NCI-H82 treated with DMSO at 0.1 percent for 48 hours (cell line): ENCODE data around the gene C19orf81.
A peak's percentile ranks its signal among the peaks of the same experiment; 100 is the strongest.

ENCODE experiments used
- DNase-seq: peaks from one replicate; lab custom pipeline; 2025; ENCODE audit not compliant: unreplicated experiment; lab: John Stamatoyannopoulos, UW

C19orf81 gene

DNA sequence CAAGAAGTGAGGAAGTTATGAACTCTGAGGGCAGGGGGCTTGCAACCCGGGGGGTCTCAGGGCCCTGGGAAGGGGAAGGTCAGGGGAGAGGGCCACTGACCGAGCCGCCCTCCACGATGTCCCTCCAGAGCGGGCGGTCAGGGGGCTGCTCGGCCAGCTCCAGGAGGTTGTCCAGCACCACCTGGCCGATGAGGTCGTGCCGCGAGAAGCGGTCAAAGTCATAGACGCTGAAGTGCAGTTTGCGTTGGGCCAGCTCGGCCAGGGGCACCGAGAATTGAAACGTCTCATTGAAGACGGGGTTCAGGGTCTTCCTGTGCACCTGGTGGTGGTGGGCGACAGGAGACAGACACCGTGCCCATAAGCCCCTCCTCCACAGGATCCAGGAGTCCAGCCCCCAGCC is 20.1 kb upstream of the C19orf81 start:
- DNase-seq = no peak

DNA sequence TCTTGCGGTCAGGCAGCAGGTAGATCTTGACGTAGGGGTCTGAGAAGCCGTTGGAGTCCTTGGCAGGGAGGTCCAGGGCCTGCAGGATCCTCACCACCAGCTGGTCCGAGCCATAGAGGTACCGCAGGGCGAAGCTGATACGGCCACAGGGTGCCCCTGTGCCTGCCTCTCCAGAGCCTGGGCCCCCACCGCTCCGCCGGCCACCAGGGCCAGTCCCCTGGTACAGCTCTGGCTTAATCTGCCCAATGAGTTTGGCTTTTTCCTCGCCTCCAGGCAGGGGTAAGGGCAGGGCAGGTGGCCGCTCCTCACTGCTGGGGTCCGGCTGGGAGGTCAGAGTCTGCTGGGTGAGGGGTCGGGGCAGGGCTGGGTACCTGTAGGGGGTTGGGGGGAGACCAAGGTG is 19.4 kb upstream of the C19orf81 start:
- DNase-seq = no peak

DNA sequence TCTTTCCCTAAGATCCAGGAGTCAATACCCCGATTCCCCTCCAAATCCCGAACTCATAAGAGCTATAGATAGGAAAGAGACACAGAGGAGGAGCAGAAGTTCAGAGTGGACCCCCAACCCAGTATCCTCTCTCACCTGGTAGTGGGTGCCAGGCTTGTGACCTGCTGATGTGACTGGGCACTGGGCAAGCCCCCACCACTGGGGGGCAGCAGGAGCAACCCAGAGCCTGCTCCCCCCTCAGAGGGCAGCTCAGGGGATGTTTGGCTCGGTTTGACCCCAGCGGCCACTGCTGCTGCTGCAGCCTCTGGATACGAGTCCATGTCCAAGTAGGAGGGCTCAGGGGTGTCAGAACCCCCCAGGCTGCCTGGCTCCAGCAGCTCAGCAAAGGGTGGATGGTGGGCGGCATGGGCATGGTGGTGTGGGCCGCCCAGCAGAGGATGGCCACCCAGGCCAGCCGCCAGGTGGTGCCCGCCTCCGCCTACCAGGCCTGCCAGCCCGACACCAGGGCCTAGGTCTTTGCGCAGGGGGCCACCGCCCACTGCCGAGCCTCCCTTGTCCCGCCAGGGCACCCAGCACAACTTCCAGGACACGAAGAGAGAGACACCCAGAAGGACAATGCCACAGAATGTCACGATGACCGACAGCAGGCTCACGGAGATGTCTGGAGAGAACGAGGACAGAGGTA is 17.0 kb upstream of the C19orf81 start:
- no peak for DNase-seq

- DNase-seq = no peak
Observed at GRCh38 chr19:50633359-50633758, 15.9 kb upstream of the C19orf81 start.

DNA sequence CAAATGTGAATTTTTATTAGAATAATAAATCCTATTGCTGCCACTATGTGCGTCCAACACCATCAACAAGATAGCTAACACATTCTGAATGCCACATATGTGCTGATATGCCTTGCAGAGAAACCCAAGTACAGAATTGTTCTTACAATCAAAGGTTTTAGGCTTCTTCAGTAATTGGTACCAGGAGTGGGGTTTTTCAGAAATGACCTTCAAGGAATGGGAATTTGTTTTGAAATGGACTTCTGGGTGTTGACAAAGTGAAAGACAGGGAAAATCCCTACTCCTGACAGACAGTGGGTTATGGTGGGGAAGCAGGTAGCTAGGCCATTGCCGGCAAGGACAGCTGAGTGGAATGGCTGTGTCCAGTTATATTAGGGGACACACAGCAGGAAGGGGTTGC is 15.3 kb upstream of the C19orf81 start:
- DNase-seq = no peak

GRCh38 chr19:50636317-50637085 is 12.7 kb upstream of the C19orf81 start:
- DNase-seq = no peak

DNA sequence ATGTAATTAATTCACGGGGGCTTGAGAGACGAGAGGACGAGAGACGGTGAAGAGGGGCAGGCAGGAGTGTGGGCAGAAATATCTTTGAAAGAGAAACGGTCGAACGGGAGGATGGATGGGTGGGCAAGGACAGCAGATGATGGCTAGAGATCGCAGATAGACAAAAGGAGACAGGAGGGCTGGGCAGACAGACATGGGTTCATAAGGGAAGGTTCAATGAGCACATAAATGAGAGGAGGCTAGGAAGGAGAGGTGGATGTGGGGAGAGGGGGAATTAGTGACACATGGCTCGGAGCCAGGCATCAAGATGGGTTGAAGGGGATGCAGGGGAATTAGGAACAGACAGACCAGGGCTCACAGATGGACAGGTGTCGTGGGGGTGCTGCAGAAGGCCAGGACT is 10.6 kb upstream of the C19orf81 start:
- DNase-seq = no peak

- DNase-seq = no peak
Observed at GRCh38 chr19:50639121-50640112, 9.8 kb upstream of the C19orf81 start, which contains the start of gene SYT3. Gene SYT3 (minus strand): TSS chr19:50639881. CDS start chr19:50637411, 2,470 bp downstream.

GRCh38 chr19:50640368-50640767 is 8.9 kb upstream of the C19orf81 start:
- no peak for DNase-seq

- DNase-seq = no peak
Observed at GRCh38 chr19:50644315-50644915, 4.8 kb upstream of the C19orf81 start.

- no peak for DNase-seq
Observed at GRCh38 chr19:50645107-50645506, 4.1 kb upstream of the C19orf81 start.

GRCh38 chr19:50646074-50646807 is 3.0 kb upstream of the C19orf81 start:
- no peak for DNase-seq

DNA sequence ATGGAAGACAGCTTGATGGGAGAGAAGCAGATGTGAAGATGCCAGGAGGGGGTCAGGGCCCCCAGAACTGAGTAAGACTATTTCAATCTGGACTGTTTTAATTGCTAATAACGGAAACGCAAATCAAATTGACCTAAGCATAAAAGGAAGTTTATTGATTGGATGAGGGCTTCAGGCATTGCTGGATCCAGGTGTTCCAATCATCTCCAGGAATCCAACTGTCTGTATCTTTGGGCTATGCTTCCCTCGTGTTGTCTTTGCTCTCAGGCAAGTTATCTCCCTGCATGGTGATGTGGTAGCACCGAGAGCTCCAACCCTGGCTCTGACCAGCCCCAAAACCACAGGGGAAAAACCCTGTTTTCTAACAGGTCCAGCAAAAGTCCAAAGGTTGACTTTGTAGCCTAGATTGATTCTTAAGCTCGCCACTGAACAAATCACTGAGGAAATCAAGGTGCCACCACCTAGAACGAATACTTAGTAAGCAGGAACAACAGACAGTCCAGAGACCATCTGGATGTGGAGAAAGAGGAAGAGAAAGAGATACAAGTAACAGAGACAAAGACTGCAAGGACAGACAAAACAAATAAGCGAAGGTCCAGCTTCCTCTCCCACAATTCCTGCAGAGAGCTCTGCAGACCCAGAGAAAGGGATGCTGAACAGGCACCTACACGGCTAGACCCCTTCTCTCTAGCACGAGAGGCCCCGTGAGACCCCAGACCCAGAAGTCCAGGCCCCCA is 1.2 kb upstream of the C19orf81 start:
- DNase-seq = no peak

DNA sequence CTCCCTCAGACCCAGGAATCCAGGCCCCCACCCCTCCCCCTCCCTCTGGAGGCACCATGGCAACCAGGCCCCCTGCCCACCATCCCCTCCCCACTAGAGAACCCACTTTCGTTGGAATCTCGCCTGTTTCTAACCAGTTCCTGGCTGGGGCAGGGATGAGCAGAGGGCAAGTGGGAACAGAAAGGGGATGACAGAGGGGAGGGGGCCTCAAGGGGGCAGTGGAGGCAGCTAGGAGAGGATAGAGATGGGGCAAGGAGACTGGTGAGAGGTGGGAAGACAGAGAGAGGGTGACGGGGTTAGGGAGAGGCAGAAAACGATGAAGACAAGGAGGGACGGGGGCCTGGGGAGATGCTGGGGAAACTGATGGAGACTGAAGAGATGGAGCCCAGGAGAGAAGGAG is 586 bp upstream of the C19orf81 start:
- no peak for DNase-seq

DNA sequence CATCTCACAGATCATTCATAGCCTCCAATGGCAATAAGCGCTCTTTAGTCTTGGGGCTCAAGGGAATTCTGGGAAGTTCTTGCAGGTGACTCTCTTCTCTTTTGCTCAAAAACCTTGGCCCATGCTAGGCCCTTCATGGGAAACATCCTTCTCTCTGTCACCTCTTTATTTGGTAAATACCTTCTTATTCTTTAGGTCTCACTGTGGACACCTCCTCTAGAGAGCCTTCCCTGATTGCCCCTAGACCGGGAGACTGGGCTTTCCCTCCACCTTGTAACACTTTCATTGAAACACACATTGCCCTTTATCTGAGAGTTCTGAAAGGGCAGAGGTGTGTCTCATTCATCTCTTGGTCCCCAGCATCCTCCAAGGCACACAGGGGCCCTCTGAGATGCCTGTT is 1.9 kb downstream of the C19orf81 start:
- no peak for DNase-seq

GRCh38 chr19:50652722-50653121 is 3.5 kb downstream of the C19orf81 start:
- no peak for DNase-seq

DNA sequence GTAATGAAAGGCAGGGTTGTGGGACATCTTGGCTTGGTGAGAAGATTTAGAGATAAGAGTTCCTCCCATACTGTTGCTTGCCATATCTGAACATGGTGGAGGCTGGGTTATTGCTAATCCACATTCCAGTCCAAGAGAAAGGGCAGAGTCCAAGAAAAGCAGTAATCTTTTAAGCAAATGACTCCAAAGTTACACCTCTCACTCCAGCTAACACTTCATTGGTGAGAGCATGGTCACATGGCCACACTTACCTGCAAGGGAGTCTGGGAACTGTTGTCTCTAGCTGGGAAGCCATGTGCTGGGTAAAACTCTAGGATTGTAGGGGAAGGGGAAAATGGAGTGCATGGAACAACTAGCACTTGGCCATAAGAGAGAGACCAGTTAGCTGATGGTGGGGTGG is 5.6 kb downstream of the C19orf81 start:
- DNase-seq = no peak

DNA sequence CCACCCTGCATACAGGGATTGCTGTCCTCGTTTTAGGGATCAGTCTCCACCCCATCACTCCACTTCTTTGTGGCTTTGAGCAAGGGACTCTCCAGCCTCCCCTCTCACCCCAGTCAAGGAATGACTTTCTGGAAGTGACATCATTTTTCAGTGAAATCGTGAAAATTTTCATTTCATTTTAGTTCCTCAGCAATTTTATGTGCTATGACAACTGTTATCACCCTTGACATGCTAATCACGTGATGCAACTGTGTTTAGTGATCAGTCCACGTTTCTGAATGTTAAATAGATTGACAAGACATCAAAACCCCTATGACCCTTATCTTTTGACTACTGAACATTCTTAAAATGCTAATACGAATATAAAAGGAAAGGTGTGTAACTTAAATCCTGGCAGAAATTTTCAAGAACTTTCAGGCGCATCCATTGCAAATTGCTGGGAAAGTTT is 8.0 kb downstream of the C19orf81 start:
- no peak for DNase-seq

GRCh38 chr19:50657712-50658440 is 8.6 kb downstream of the C19orf81 start:
- peak; percentile 42 for DNase-seq
